ENCODE measurements around the gene PRKG1. TPM values are rescaled to one million over a fixed set of nuclear protein-coding genes. Genes with fewer than 3 reads are reported as not detected.
A peak's percentile ranks its signal among the peaks of the same experiment; 100 is the strongest.

Gene PRKG1
- total RNA-seq, 2 donors from 2014 or later: 0.42 TPM; not detected in 1

GRCh38 chr10:51399840-51400239, 325.6 kb downstream of the PRKG1 start:
- Mint-ChIP-seq H3K4me3 (no peak overlapping the region), H3K36me3 (ENCODE audit: low read depth) (no peaks in the 10 kb centered on the region), H3K4me1 (no peaks in the 10 kb centered on the region), H3K27me3 (no peaks in the 10 kb centered on the region), H3K9me3 (no peaks in the 10 kb centered on the region), H3K27ac (no peak overlapping the region)
- no peak for ATAC-seq (replicated peaks)

DNA sequence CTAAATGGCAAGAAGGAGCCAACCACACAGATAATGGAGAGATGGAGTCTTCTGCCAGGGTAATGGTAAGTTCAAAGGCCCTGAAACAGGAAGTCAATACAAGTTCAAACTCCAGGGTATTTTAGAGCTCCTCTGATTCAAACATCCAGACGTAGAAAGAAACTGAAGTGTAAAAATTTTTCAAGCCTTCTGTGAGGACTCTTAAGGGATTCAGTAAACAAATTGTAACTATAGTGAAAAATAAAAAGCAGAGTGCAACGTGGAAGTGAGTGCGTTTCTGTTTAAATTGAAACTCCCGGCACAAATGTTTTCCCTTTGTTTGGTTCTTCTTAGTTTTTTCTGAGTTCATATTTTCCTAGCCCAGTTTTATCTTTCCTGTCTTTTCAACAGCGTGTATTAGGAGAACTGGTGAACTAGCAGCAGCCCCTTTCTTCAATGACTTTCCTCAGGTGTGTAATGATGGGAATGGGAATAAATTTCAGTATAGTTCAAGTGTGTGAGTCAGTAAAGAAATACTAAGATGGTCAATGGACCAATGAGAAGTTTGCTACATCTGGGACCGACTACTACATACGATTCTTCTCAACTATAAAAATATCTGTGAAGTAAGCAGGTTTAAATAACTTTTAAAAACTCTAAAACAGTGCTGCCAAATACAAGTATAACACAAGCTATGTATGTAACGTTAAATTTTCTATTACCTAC, 326.3 kb downstream of the PRKG1 start:
- H3K4me3 Mint-ChIP-seq: no peak overlapping the region
- no peaks in the 10 kb centered on the region for H3K4me1 Mint-ChIP-seq
- H3K36me3 Mint-ChIP-seq (ENCODE audit: low read depth): no peaks in the 10 kb centered on the region
- no peak overlapping the region for H3K27ac Mint-ChIP-seq
- H3K27me3 Mint-ChIP-seq: no peaks in the 10 kb centered on the region
- ATAC-seq (replicated peaks): no peak
- no peaks in the 10 kb centered on the region for H3K9me3 Mint-ChIP-seq

DNA sequence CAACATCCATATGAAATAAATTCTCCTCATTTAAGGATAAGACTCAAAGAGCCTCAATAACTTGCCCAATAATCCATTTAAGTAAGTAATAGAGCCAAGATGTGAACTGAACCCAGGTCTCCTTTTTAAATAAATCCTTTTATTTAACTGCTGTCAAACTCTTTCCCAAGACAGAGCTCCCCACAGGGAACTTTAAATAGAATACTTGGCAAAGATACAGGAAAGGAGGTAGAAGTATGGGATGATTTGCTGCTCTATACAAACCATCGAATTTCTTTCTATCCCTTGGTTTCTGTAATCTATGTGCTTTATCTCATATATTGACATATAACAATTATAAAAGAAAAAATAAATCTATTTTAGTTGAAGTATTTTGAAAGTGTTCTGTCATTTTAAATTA, 329.2 kb downstream of the PRKG1 start:
- no peaks in the 10 kb centered on the region for H3K36me3 Mint-ChIP-seq (ENCODE audit: low read depth)
- no peaks in the 10 kb centered on the region for H3K9me3 Mint-ChIP-seq
- H3K27ac Mint-ChIP-seq: no peak overlapping the region
- no peaks in the 10 kb centered on the region for H3K4me1 Mint-ChIP-seq
- no peaks in the 10 kb centered on the region for H3K27me3 Mint-ChIP-seq
- no peak for ATAC-seq (replicated peaks)
- no peak overlapping the region for H3K4me3 Mint-ChIP-seq

DNA sequence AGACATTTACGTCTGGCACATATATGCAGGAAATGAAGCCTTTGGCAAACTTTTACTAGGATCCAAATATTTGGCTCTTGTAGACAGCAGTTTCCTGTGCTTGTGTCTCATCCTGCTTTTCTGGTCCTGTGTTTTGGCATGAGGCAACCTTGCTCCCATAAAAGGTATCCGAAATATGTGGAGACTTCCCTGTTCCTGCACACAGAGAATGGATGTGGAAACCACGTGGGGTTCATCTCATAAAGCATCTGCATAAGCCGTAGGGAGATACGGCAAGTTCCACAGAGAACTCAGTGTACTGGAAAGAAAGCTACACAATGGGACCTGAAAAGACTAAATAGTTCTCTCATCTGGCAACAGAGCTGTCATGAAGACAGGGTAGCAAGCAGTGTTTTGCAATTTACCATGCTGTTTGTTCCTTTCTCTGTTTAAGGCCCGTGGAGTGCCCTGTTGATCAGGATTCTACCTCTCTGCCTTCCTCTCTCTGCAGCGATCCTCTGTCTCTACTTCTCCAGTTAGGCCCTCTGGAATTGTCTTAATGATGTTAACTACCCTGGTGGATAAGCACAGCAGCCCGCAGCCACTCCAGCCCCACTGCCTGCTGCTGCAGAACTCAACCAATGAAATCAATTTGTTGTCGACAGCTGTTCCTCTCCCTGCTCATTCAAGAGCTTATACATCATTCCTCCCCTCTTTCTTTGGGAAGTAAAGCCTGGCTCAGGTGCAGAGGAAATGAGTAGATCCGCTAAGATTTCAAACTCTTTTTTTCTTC, 331.5 kb downstream of the PRKG1 start:
- Mint-ChIP-seq H3K9me3 (no peaks in the 10 kb centered on the region), H3K36me3 (ENCODE audit: low read depth) (no peaks in the 10 kb centered on the region), H3K4me3 (no peak overlapping the region), H3K27ac (no peak overlapping the region), H3K4me1 (no peaks in the 10 kb centered on the region), H3K27me3 (no peaks in the 10 kb centered on the region)
- ATAC-seq (replicated peaks): no peak

DNA sequence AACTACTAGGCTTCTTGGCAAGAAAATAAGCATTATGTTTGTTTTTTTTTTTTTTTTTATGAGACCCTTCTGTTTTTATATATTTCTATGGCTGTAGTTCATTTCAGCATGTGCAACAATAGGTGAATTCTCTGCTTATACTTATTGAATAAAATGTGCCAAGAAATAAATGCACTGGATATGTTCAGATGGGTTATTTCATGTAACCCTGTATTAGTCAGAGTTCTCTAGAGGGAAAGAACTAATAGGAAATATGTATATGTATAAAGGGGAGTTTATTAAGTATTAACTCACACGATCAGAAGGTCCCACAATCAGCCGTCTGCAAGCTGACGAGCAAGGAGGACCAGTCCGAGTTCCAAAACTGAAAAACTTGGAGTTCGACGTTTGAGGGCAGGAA, 332.3 kb downstream of the PRKG1 start:
- Mint-ChIP-seq H3K4me3 (no peak overlapping the region), H3K9me3 (no peaks in the 10 kb centered on the region), H3K27ac (no peak overlapping the region), H3K4me1 (no peaks in the 10 kb centered on the region), H3K27me3 (no peaks in the 10 kb centered on the region), H3K36me3 (ENCODE audit: low read depth) (no peaks in the 10 kb centered on the region)
- ATAC-seq (replicated peaks): no peak

GRCh38 chr10:51416494-51416893, 342.2 kb downstream of the PRKG1 start:
- no peak overlapping the region for H3K4me3 Mint-ChIP-seq
- peaks cover 3% of the 10 kb centered on the region for H3K27me3 Mint-ChIP-seq
- H3K4me1 Mint-ChIP-seq: no peaks in the 10 kb centered on the region
- H3K9me3 Mint-ChIP-seq: no peaks in the 10 kb centered on the region
- ATAC-seq (replicated peaks): no peak
- no peaks in the 10 kb centered on the region for H3K36me3 Mint-ChIP-seq (ENCODE audit: low read depth)
- no peak overlapping the region for H3K27ac Mint-ChIP-seq

DNA sequence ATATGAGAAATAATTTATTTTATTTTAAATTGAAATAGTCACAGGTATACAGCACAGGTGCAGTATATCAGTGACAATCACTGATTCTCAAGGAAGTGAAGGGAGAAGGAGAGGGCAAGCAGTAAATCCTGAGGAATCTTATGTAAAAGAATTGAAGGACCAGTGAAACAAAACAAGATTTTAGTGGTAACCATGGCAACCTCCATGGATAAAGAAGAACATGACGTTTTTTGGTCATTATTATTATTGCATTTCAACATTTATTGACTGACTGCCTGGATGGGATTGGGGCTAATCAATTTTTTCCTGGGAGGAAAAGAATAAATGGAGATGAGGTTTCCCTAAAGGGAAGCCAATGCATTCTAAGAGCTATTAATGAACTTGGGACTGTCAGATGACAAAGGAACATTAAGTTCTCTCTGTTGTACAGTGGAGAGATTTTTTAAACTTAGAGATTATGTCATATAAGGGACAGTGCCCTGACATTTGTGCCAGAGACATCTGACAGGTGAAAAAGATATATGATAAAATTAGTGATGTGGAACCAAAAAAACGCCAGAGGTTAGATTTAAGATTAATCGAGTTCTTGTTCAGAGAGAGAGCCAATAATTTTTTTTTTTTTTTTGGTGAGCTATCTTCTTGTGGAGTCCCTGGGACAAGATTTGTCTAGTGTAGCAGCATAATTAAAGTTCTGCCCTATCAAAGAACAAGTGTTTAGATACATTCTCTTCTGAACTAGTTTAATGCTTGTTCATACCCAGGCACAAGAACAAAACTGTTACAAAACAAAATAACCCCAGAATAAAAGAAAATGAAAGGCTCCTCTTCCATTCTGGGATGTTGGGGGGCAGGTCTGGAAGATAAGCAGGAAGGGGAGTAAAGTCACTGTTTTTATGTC, 345.2 kb downstream of the PRKG1 start:
- H3K27me3 Mint-ChIP-seq: peaks cover 4% of the 10 kb centered on the region
- H3K27ac Mint-ChIP-seq: no peak overlapping the region
- H3K4me1 Mint-ChIP-seq: no peaks in the 10 kb centered on the region
- H3K36me3 Mint-ChIP-seq (ENCODE audit: low read depth): no peaks in the 10 kb centered on the region
- no peaks in the 10 kb centered on the region for H3K9me3 Mint-ChIP-seq
- no peak overlapping the region for H3K4me3 Mint-ChIP-seq
- no peak for ATAC-seq (replicated peaks)

- ATAC-seq (replicated peaks): no peak
- Mint-ChIP-seq H3K27me3 (peaks cover 13% of the 10 kb centered on the region), H3K27ac (no peak overlapping the region), H3K4me1 (no peaks in the 10 kb centered on the region), H3K9me3 (no peaks in the 10 kb centered on the region), H3K36me3 (ENCODE audit: low read depth) (no peaks in the 10 kb centered on the region), H3K4me3 (no peak overlapping the region)
Measured at GRCh38 chr10:51421853-51422252, 347.6 kb downstream of the PRKG1 start.

DNA sequence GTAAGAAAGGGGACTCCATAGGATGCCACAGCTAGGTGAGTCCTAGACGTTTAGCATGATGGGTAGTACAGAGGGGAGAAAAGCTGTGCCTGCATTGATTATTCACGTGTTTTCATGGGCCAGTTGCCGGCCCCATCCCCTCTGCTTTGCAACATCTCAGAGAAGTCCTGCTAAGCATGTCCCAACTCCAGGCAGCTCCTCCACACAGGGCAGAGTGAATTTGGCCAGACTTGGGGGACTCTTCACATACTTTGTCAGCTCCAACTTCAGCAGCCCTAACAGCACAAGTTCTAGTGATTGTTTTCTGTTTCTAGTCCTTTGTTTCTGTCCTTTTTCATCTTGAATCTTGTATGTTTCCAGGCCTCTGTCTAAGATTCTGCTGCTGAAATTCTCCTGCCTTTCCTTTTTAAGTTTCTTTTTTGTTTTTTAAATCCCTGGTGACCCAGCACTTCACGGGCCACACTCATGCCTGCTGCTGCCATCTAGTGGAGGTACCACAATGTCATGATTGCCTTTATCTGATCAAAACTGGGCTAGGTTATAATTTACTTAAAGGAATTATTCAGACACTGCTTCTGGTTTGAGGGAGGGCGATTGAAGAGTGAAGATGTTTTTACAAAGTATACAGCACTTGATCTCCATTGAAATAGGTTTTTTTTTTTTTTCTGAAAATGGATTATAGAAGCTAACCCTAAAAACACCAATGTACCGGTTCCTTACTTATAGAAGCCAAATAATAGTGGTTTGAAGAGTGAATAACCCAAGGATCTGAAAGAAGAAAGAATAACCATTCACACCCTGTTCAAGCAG, 348.2 kb downstream of the PRKG1 start:
- no peaks in the 10 kb centered on the region for H3K4me1 Mint-ChIP-seq
- H3K9me3 Mint-ChIP-seq: no peaks in the 10 kb centered on the region
- no peak overlapping the region for H3K4me3 Mint-ChIP-seq
- peaks cover 16% of the 10 kb centered on the region for H3K27me3 Mint-ChIP-seq
- H3K36me3 Mint-ChIP-seq (ENCODE audit: low read depth): no peaks in the 10 kb centered on the region
- no peak overlapping the region for H3K27ac Mint-ChIP-seq
- peak; percentile 37 for ATAC-seq (replicated peaks)

DNA sequence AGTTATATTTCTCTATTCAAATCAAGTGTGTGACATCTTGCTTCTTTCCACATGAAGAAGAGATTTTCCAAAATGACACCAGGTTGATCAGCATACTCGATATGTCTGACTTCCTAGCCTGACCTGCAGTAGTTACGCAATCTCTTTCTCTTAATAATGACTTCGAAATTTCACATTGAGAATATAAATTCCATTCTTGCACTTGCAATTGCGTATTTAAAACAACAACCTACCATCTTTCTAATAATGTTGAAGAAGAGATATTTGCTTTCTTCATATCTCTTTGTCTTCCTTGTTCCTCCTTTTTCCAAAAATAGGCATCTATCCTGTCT, 348.8 kb downstream of the PRKG1 start:
- Mint-ChIP-seq H3K36me3 (ENCODE audit: low read depth) (no peaks in the 10 kb centered on the region), H3K4me3 (no peak overlapping the region), H3K27ac (no peak overlapping the region), H3K27me3 (peaks cover 16% of the 10 kb centered on the region), H3K4me1 (no peaks in the 10 kb centered on the region), H3K9me3 (no peaks in the 10 kb centered on the region)
- no peak for ATAC-seq (replicated peaks)

DNA sequence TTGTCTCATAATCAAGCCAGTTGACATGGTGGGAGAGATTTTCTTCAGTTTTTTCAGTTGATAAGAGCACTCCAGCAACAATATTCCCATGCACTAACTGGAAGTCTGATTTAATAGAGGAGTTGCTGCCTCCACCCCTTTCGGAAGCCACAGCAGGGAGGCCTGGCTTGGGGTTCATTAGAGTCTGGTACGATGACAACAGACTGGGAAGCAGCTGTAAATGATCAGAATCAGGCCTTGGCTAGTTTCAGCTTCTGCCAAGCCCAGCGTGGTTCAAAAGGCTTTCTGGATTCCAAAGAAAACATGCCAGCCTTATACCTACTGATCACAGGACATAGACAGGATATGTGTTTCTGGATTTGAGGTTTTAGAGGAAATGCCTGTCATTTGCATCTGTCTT, 351.1 kb downstream of the PRKG1 start:
- H3K27me3 Mint-ChIP-seq: peaks cover 19% of the 10 kb centered on the region
- H3K36me3 Mint-ChIP-seq (ENCODE audit: low read depth): no peaks in the 10 kb centered on the region
- no peak overlapping the region for H3K4me3 Mint-ChIP-seq
- H3K4me1 Mint-ChIP-seq: no peaks in the 10 kb centered on the region
- no peak for ATAC-seq (replicated peaks)
- H3K9me3 Mint-ChIP-seq: no peaks in the 10 kb centered on the region
- no peak overlapping the region for H3K27ac Mint-ChIP-seq

DNA sequence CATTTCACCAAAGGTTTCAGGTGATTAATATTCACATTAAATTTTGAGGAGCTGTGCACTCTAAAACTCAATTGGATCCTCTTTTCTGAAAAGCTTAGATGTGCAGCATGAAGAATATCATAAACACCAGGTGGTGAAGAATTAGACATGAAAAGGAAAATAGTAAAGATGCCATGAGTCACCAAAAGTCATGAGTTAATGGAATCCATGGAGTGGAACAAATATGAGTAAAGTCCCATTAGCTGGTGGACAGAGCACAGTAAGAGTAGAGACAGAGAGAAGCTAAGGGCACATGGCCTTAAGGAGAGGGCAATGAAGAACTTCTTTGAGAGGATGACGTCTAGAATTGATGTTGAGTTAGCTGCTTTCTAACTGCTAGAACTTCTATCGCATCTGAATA, 353.5 kb downstream of the PRKG1 start:
- no peaks in the 10 kb centered on the region for H3K36me3 Mint-ChIP-seq (ENCODE audit: low read depth)
- no peak for ATAC-seq (replicated peaks)
- H3K27ac Mint-ChIP-seq: no peak overlapping the region

DNA sequence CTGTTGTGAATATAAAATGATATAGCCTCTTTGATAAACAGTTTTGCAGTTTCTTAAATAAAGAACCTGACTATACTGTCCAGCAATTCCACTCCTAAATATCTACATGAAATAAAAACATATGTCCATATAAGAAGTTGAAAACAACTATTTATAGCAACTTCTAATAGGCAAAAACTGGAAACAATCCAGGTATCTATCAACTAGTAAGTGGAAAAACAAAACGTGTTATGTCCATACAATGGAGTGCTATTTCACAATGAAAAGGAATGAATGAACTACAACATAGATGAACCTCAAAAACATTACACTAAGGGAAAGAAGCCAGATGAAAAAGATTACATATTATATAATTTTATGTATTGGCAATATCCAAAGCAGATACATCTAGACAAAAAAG, 356.2 kb downstream of the PRKG1 start:
- peaks cover 13% of the 10 kb centered on the region for H3K27me3 Mint-ChIP-seq
- H3K36me3 Mint-ChIP-seq (ENCODE audit: low read depth): no peaks in the 10 kb centered on the region
- no peaks in the 10 kb centered on the region for H3K4me1 Mint-ChIP-seq
- no peak overlapping the region for H3K27ac Mint-ChIP-seq
- no peaks in the 10 kb centered on the region for H3K9me3 Mint-ChIP-seq
- no peak overlapping the region for H3K4me3 Mint-ChIP-seq
- no peak for ATAC-seq (replicated peaks)

More for the DNA sequence above, 353.5 kb downstream of the PRKG1 start:
- H3K27me3 Mint-ChIP-seq: peaks cover 19% of the 10 kb centered on the region
- H3K4me1 Mint-ChIP-seq: no peaks in the 10 kb centered on the region
- no peak overlapping the region for H3K4me3 Mint-ChIP-seq
- H3K9me3 Mint-ChIP-seq: no peaks in the 10 kb centered on the region

DNA sequence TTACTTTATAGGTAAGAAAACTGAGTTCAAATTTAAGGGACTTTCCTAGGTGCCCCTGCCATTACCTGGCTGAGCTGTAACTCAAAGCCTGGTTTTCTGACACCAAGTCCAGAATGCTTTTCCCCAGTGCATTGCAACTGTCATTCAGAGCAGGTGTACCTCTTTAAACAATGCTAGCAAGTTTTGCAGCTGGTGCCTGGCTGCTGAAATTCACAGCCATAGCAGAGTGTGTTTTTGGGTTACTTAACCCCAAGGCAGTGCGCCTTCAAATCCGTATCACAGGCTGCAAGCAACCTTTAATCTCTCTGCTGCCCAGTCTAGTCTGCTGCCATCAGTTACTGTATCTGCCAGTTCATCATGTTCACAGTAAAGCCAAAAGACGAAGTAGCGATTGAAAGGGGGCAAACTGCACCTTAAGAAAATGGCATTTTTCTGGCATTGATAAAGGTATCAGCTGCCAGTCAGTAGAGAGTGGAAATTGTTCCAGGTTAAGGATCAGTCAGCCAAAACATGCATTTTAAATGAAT, 359.7 kb downstream of the PRKG1 start:
- no peak for ATAC-seq (replicated peaks)
- Mint-ChIP-seq H3K4me1 (no peaks in the 10 kb centered on the region), H3K9me3 (no peaks in the 10 kb centered on the region), H3K36me3 (ENCODE audit: low read depth) (no peaks in the 10 kb centered on the region), H3K4me3 (no peak overlapping the region), H3K27me3 (no peaks in the 10 kb centered on the region), H3K27ac (no peak overlapping the region)
